Activated naive CD4-positive, alpha-beta T cell (primary cell): ENCODE measurements around the gene STK32B.
"Not testable (repeated sequence)": the region's sequence is repeated elsewhere in the genome, so short reads cannot be mapped to it uniquely, and the experiment has no call there.

Source experiments
- DNase-seq, 4 experiments: peaks; one replicate each; lab custom pipeline; 2025; lab: John Stamatoyannopoulos, UW

Gene STK32B

GRCh38 chr4:5051278-5052203 is at the start of gene STK32B:
STK32B (plus strand) TSS chr4:5051480.
- DNase-seq: no peak

DNA sequence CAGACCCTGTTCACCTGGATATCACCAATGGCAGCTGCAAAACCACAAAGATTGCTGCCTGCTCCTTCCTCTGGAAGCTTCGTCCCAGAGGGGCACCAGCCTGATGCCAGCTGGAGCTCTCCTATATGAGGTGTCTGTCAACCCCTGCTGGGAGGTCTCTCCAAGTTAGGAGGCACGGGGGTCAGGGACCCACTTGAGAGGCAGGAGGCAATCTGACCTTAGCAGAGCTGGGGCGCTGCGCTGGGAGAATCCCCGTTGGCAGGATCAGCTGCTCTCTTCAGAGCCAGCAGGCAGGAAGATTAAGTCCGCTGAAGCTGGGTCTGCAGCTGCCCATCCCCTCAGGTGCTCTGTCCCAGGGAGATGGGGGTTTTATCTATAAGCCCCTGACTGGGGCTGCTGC is 49.6 kb upstream of the STK32B start:
- DNase-seq: not testable (repeated sequence)

DNA sequence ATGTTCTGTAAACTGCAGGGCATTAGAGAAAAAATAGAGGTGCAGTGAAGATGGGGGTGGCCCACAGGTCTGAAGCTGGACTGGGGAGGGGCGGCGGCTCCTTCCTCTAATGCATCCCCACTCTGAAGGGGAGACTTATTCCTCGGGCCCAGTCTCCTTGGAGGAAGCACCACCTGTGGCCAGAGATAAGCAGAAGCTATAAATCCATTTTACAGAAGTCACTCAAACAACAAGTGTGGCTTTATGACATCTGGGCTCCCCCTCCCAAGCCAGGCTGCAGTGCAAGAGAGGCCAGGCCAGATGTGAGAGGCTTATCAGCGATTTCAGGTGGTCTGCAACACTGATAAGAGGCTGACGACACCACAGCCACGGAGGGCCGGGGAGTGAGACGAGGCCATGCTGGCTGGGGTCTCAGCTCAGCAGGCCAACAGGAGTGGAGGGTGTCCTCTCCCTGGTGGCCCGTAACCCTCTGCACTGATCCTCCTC is 47.9 kb upstream of the STK32B start:
- no peak for DNase-seq

DNA sequence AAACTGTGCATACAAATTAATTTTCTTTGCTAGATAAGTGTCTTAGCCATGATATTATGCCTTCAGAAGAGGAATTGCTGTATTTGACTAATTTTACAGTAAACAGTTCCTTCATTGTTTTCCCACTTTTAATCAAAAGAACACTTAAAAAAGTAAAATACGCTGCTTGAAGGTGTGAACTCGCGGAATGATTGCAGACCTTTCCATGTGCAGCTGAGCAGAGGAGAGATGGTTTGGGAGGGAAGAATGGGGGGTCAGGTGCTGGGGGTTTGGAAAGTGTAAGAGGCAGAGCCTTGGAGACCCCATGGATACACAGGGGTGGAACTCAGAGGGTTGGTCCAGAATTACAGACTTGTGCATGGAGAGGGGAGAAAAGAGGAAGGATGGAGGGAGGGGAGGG is 47.4 kb upstream of the STK32B start:
- no peak for DNase-seq

DNA sequence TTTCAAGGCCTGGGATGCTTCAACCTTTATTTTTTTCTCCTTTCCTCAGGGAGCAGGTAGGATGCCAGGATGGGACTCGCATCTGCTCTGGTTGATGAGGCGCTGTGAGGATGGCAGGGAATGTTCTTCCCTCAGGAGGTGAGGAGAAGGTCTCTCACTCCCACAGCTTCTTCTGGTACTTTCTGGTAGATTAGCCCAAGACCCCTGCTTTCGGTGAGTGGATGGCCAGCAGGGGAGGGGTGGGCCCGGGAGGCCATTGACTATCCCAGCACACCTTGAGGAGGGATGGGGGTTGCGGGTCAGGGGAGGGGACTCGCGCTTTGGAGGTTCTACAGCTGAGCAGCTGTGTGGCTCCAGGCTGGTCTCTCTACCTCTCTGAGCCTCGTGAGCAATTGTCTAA is 46.8 kb upstream of the STK32B start:
- DNase-seq: no peak

DNA sequence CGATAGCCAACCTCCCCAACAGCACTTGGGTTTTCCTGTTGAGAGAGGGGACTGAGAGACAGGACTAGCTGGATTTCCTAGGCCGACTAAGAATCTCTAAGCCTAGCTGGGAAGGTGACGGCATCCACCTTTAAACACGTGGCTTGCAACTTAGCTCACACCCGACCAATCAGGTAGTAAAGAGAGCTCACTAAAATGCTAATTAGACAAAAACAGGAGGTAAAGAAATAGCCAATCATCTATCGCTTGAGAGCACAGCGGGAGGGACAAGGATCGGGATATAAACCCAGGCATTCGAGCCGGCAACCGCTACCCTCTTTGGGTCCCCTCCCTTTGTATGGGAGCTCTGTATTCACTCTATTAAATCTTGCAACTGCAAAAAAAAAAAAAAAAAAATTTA is 44.3 kb upstream of the STK32B start:
- DNase-seq: not testable (repeated sequence)

- DNase-seq: no peak
These were observed 41.5 kb upstream of the STK32B start for GRCh38 chr4:5009796-5010195.

- no peak for DNase-seq
These were observed 40.3 kb upstream of the STK32B start for GRCh38 chr4:5010984-5011383.

- no peak for DNase-seq
These were observed 38.9 kb upstream of the STK32B start for GRCh38 chr4:5012244-5012898.

DNA sequence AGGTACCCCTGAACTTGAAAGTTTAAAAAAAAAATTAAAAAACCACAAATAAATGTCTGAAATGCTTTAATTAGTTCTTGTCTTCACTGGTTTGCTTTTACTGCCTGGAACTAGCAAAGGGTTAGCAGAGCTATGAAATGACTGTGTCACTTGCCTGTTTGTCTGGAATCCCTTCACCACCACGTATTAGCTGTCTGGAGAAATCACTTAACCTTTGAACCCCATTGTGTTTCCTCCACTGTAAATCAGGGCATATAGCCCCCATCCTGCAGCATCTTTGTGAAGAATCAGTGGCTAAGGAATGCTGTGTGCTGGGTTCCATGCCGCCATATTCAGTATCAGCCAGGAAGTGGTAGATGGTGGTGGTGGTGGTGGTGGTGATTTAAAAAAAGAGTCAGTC is 38.3 kb upstream of the STK32B start:
- DNase-seq: no peak

DNA sequence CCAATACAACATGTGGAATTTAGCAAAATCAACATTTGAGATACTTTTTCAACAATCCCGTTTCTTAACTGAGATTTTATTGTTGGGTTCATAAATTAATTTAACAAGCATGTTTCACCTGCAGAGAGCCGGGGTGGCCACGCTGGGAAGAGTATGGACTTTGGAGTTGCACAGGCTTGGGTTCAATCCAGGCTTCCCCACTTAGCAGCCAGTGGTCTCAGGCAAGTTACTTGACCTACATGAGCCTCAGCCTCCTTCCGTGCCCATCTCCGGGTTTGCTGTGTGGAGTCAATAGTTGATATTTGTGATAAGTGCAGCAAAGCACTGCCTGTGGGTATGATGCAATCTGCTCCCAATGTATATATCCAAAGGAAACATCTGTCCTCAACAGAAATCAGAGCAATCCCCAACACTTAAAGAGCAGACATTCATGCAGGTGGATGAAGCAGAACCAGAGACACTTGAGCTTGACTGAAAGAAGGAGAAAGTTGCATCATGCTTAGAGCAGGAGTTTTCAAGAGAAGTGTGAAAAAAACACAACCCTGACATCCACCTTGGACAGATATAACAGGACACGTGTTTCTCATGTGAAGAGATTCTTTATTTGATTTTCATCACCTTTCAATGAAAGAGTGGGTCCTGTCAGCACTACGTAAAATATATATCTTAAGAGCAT is 37.1 kb upstream of the STK32B start:
- no peak for DNase-seq

DNA sequence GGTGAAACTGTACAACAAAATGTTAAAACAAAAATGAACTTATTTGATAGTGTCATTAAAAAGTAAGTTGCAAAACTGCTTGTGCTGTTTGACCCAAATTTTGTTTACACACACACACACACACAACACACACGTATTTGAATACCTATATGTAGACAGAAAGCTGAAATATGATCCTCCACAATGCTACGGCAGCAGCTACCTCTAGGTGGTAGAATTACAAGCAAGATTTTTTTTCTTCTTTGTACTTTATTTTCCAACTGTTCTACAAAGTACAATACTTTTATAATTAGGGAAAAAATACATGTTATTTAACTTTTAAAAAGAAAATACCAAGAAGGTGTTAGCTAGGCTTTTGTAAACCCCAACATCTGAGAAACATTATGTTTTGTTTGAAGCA is 33.2 kb upstream of the STK32B start:
- DNase-seq: no peak

- no peak for DNase-seq
These were observed 32.7 kb upstream of the STK32B start for GRCh38 chr4:5018603-5019002.

DNA sequence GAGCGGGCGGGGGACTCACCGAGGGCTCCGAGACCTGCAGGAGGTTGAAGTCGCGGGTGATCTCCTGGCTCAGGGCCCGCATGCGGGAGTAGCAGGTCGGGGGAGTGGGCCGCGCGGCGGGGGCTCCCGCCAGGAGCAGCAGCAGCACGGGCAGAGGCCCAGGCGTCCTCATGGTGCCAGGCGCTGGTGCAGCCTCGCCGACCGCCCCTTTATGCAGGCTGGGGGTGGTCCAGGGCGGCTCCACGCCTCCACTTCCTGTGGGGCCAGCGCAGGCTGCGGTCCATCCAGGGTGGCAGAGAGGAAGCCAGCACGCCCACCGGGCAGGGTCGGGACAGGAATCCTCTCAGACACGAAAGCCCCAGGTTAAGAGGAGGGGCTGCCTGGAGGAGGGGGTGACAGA is 32.0 kb upstream of the STK32B start, which contains the start of gene CYTL1:
Gene CYTL1 (minus strand): TSS at position 185 of the 400 bp plus-strand sequence. CDS start 13 bp downstream, at position 172.
- DNase-seq: no peak

DNA sequence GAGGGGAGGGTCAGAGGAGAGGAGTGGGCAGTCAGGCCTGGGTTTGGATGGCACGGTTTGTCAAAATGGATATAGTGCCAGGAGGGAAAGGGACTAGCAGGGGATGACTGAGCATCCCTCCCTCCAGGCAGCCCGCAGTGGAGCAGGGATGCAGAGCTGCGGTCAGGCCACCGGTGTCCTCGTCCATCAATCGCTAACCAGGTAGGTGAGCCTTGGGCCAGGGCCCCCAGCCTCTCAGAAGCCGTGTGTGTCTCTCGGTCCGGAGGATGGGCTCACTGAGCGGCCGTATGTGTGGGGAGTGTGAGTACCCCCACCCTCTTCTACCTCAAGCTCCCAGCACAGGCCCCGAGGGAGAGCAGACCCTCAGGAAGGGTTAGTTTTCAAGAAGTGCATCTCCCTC is 31.5 kb upstream of the STK32B start:
- DNase-seq: no peak

DNA sequence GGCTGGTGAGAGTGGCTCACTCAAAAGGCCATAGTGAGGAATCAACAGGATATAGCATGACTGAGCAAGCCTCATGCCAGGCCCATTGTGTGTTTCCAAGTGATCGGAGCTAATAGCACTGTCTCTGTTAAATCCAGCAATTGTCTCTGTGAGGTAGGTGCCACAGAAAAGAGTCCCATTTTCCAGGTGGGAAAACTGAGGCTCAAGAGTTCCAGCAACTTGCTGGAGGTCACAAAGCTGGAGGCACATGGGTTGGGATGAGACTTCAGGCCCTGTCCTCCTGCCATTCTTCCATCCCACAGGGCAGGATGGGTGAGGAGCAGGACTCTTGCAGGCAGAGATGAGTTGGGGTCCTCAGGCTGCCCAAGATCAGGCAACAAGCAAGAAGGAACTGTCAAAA is 30.9 kb upstream of the STK32B start:
- DNase-seq: no peak

- DNase-seq: no peak
These were observed 29.7 kb upstream of the STK32B start for GRCh38 chr4:5021546-5021945.

DNA sequence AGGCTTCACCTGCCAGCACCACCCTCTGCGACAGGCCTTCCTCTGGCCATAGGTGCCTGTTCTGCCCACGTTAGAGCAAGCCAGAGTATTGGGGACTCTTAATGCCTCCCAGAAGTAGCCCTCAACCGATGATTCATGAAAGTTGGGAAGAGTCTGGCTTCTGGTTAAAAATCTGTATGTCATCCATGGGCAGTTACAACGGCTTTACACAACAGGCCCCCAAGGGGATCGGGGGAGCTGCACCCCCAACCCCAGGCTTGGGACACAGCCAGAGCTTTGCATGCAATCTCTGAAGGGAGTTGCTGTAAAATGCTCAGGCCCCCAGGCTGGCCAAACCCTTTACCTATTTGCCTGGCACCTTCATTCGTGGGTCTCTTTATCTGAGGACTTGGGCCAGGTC is 26.6 kb upstream of the STK32B start:
- no peak for DNase-seq

- DNase-seq: no peak
These were observed 24.9 kb upstream of the STK32B start for GRCh38 chr4:5026371-5026770.

- no peak for DNase-seq
These were observed 23.9 kb upstream of the STK32B start for GRCh38 chr4:5027346-5027745.

- DNase-seq: no peak
These were observed 22.8 kb upstream of the STK32B start for GRCh38 chr4:5028480-5028879.

- no peak for DNase-seq
These were observed 21.8 kb upstream of the STK32B start for GRCh38 chr4:5029447-5029846.

GRCh38 chr4:5030221-5030620 is 21.1 kb upstream of the STK32B start:
- DNase-seq: no peak
